ENCODE data around the gene RAI1. TPM values are rescaled to one million over a fixed set of nuclear protein-coding genes. Genes with fewer than 3 reads are reported as not detected.

The RAI1 gene
- total RNA-seq, 1 donor from 2014 or later: 33.5 TPM

GRCh38 chr17:17823433-17824118, 142.3 kb downstream of the RAI1 start:
- Mint-ChIP-seq H3K36me3 (ENCODE audit: low read depth) (peaks cover 52% of the 10 kb centered on the region), H3K27me3 (ENCODE audit: low read depth) (no peaks in the 10 kb centered on the region), H3K4me1 (ENCODE audit: low read depth) (peaks cover 81% of the 10 kb centered on the region), H3K4me3 (ENCODE audit: low read depth) (peak overlapping the region; percentile 77), H3K27ac (peak overlapping the region; percentile 94), H3K9me3 (no peaks in the 10 kb centered on the region)
- DNase-seq (ENCODE audit: low spot score): peak; percentile 82
- intact Hi-C loops (cut with micrococcal nuclease): loop anchor here (1.0 to 10.0 kb wide), 4 partner anchors 13 to 361 kb away; partner anchors contain the start of genes ALKBH5, ATPAF2, GID4 and SREBF1

GRCh38 chr17:17824119-17824782, 143.0 kb downstream of the RAI1 start:
- Mint-ChIP-seq H3K27ac (peak overlapping the region; percentile 94), H3K9me3 (no peaks in the 10 kb centered on the region), H3K27me3 (ENCODE audit: low read depth) (no peaks in the 10 kb centered on the region), H3K4me1 (ENCODE audit: low read depth) (peaks cover 75% of the 10 kb centered on the region), H3K4me3 (ENCODE audit: low read depth) (peak overlapping the region; percentile 70), H3K36me3 (ENCODE audit: low read depth) (peaks cover 46% of the 10 kb centered on the region)
- no peak for DNase-seq (ENCODE audit: low spot score)
- intact Hi-C loops (cut with micrococcal nuclease): loop anchor here (1.0 to 10.0 kb wide), 4 partner anchors 12 to 361 kb away; partner anchors contain the start of genes ALKBH5, ATPAF2, GID4 and SREBF1

- peaks cover 70% of the 10 kb centered on the region for H3K4me1 Mint-ChIP-seq (ENCODE audit: low read depth)
- no peak for DNase-seq (ENCODE audit: low spot score)
- H3K36me3 Mint-ChIP-seq (ENCODE audit: low read depth): peaks cover 42% of the 10 kb centered on the region
- intact Hi-C loops (cut with micrococcal nuclease): loop anchor here (1.0 to 10.0 kb wide), 4 partner anchors 11 to 360 kb away; partner anchors contain the start of genes ALKBH5, ATPAF2, GID4 and SREBF1
- H3K4me3 Mint-ChIP-seq (ENCODE audit: low read depth): peak overlapping the region; percentile 70
- H3K27me3 Mint-ChIP-seq (ENCODE audit: low read depth): no peaks in the 10 kb centered on the region
- H3K9me3 Mint-ChIP-seq: no peaks in the 10 kb centered on the region
- peak overlapping the region; percentile 94 for H3K27ac Mint-ChIP-seq
Observed at GRCh38 chr17:17824783-17825614, 143.7 kb downstream of the RAI1 start.

- peaks cover 38% of the 10 kb centered on the region for H3K36me3 Mint-ChIP-seq (ENCODE audit: low read depth)
- intact Hi-C loops (cut with micrococcal nuclease): loop anchor here (1.0 to 10.0 kb wide), 2 partner anchors 24 to 358 kb away; partner anchors contain the start of gene ALKBH5
Observed at GRCh38 chr17:17826342-17826713, 145.1 kb downstream of the RAI1 start.

DNA sequence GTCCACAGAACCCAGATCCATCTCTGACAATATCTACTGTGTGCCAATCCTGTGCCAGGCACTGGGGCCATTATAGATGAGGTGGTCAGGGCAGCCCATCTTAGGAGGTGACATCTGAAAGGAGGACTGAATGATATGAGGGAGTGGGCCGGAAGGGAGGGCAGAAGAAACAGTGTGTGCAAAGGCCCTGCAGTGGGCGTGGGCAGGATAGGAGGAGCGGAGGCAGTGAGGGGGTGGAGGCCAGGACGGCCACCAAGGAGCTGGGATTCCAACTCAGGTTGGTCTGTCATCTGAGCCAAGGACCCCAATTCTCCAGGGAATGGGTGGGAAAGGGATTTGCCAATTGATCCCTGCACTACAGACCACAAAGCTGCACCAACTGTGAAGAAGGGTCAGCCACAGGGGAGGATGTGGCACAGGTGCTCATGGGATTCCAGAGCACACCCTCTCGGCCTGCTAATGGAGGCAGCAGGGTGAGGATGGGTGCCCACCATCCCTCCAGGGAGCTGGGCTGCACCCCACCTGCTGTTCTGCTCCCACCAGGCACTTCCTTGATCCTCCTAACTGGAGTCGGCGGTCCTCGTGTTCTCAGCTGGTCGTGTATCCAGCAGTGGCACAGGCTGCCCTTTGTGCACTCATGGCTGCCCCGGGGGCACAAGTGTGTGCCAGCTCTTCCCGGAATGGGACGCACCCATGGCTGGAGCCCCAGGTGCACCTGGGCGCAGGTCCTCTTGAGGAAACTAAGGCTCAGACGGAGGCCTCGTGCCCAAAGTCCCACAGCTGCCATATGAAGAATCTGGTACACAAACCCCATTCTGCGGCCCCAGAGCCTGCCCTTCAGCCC, 145.9 kb downstream of the RAI1 start:
- Mint-ChIP-seq H3K36me3 (ENCODE audit: low read depth) (peaks cover 40% of the 10 kb centered on the region), H3K4me1 (ENCODE audit: low read depth) (peaks cover 56% of the 10 kb centered on the region), H3K27me3 (ENCODE audit: low read depth) (no peaks in the 10 kb centered on the region), H3K27ac (peak overlapping the region; percentile 94), H3K9me3 (no peaks in the 10 kb centered on the region), H3K4me3 (ENCODE audit: low read depth) (peak overlapping the region; percentile 24)
- intact Hi-C loops (cut with micrococcal nuclease): loop anchor here (1.0 to 10.0 kb wide), 2 partner anchors 23 to 358 kb away; partner anchors contain the start of gene ALKBH5
- DNase-seq (ENCODE audit: low spot score): no peak

More at GRCh38 chr17:17826342-17826713, 145.1 kb downstream of the RAI1 start:
- no peak for DNase-seq (ENCODE audit: low spot score)
- peak overlapping the region; percentile 94 for H3K27ac Mint-ChIP-seq
- no peaks in the 10 kb centered on the region for H3K9me3 Mint-ChIP-seq
- peaks cover 62% of the 10 kb centered on the region for H3K4me1 Mint-ChIP-seq (ENCODE audit: low read depth)
- no peaks in the 10 kb centered on the region for H3K27me3 Mint-ChIP-seq (ENCODE audit: low read depth)
- peak overlapping the region; percentile 34 for H3K4me3 Mint-ChIP-seq (ENCODE audit: low read depth)

DNA sequence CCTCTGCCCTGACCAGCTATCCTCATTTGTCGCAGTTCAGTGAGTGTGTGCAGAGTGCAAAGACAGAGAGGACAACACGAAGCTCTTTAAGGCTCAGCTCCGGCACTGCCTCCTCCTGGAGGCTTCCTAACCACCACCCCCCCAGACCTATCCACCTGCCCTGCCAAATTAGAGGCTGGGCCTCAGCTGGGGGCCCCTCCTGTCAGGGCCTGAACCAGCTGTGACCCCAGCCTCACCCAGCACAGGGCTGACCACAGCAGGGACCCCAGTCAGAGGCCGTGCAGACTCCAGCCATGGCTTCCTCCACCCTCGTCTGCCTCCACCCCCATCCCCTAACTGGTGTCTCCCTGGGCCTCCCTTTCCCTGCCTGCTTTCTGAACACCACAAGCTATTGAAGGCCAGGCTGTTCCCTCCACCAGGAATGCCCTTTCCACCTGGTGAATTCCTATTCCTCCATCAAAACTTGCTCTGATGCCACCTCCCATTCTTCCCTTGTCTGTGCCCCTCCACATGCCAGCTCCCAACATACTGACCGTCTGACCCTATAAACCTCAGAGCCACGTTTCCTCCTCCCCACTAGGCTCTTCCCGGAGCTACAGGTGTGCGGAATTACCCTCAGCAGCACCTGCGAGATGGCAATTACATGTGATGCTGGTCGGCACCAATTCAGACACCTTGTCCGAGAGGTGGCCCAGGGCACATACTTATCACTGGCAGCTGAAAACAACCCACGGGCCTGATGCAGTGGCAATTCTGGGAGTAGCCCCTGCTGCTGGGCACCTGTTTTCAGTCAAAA, 146.8 kb downstream of the RAI1 start:
- peaks cover 51% of the 10 kb centered on the region for H3K4me1 Mint-ChIP-seq (ENCODE audit: low read depth)
- H3K9me3 Mint-ChIP-seq: no peaks in the 10 kb centered on the region
- DNase-seq (ENCODE audit: low spot score): no peak
- H3K27ac Mint-ChIP-seq: peak overlapping the region; percentile 40
- intact Hi-C loops (cut with micrococcal nuclease): loop anchor here (10.0 kb wide), 1 partner anchor 357 kb away; the partner anchor contains the start of gene ALKBH5
- no peaks in the 10 kb centered on the region for H3K27me3 Mint-ChIP-seq (ENCODE audit: low read depth)
- peaks cover 36% of the 10 kb centered on the region for H3K36me3 Mint-ChIP-seq (ENCODE audit: low read depth)
- H3K4me3 Mint-ChIP-seq (ENCODE audit: low read depth): peak overlapping the region; percentile 49

DNA sequence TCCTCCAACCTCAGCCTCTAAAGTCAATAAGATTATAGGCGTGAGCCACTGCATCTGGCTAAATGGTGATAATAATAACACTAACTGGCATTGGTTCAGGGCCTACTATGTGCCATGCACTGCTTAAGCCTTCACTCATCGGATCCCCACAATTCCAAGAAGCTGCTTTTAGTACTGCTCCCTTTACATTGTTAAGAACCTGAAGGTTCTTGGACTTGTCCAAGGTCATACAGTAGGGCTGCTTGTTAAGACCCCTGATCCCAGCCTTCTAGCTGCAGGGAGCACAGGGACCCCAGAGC, 149.0 kb downstream of the RAI1 start:
- Mint-ChIP-seq H3K4me1 (ENCODE audit: low read depth) (peaks cover 56% of the 10 kb centered on the region), H3K27me3 (ENCODE audit: low read depth) (no peaks in the 10 kb centered on the region), H3K27ac (no peak overlapping the region), H3K9me3 (no peaks in the 10 kb centered on the region), H3K4me3 (ENCODE audit: low read depth) (no peak overlapping the region), H3K36me3 (ENCODE audit: low read depth) (peaks cover 55% of the 10 kb centered on the region)
- intact Hi-C loops (cut with micrococcal nuclease): no loop called here
- no peak for DNase-seq (ENCODE audit: low spot score)

DNA sequence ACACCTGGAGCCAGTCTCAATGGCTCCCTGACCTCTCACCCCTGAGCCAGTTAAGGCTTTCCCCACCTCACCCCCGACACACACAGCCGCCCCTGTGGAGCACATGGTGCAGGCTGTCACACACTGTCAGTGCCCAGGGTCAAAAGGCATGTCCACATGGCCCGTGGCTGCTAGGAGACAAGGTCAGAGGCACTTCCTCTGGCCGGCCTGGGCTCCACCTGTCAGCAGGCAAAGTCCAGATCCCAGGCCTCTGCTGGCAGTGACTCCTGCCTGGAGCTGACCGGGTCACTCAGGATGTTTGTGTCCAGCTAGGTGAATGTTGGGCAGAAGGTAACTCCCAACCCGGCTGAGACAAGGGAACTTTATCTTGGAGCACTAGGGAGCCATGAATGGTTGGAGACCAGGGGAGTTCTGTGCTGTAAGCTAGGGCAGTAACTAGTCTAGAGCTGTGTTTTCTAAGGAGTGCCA, 149.5 kb downstream of the RAI1 start:
- H3K27ac Mint-ChIP-seq: no peak overlapping the region
- peaks cover 59% of the 10 kb centered on the region for H3K4me1 Mint-ChIP-seq (ENCODE audit: low read depth)
- no peaks in the 10 kb centered on the region for H3K27me3 Mint-ChIP-seq (ENCODE audit: low read depth)
- H3K36me3 Mint-ChIP-seq (ENCODE audit: low read depth): peaks cover 59% of the 10 kb centered on the region
- H3K9me3 Mint-ChIP-seq: no peaks in the 10 kb centered on the region
- intact Hi-C loops (cut with micrococcal nuclease): no loop called here
- no peak for DNase-seq (ENCODE audit: low spot score)
- no peak overlapping the region for H3K4me3 Mint-ChIP-seq (ENCODE audit: low read depth)

- H3K36me3 Mint-ChIP-seq (ENCODE audit: low read depth): peaks cover 58% of the 10 kb centered on the region
- no peak overlapping the region for H3K27ac Mint-ChIP-seq
- no peak overlapping the region for H3K4me3 Mint-ChIP-seq (ENCODE audit: low read depth)
- H3K27me3 Mint-ChIP-seq (ENCODE audit: low read depth): no peaks in the 10 kb centered on the region
- no peak for DNase-seq (ENCODE audit: low spot score)
- intact Hi-C loops (cut with micrococcal nuclease): no loop called here
- peaks cover 55% of the 10 kb centered on the region for H3K4me1 Mint-ChIP-seq (ENCODE audit: low read depth)
- H3K9me3 Mint-ChIP-seq: no peaks in the 10 kb centered on the region
Observed at GRCh38 chr17:17831208-17832031, 150.2 kb downstream of the RAI1 start.

GRCh38 chr17:17832032-17832363, 150.7 kb downstream of the RAI1 start:
- Mint-ChIP-seq H3K36me3 (ENCODE audit: low read depth) (peaks cover 52% of the 10 kb centered on the region), H3K27ac (no peak overlapping the region), H3K9me3 (no peaks in the 10 kb centered on the region), H3K4me1 (ENCODE audit: low read depth) (peaks cover 51% of the 10 kb centered on the region), H3K27me3 (ENCODE audit: low read depth) (no peaks in the 10 kb centered on the region), H3K4me3 (ENCODE audit: low read depth) (no peak overlapping the region)
- intact Hi-C loops (cut with micrococcal nuclease): no loop called here
- no peak for DNase-seq (ENCODE audit: low spot score)
